DND-41 (cell line): ENCODE measurements around the gene SRSF10.

Experiments used
- ATAC-seq: fragments of 200-7000 bp; cut with Tn5 transposase; 3 replicates; pipeline ENCODE4 v1.9.1; 2021; ENCODE audit warnings: low read depth; ENCODE audit not compliant: insufficient read depth
- DNase-seq: peaks from one replicate; pipeline ENCODE4 v3.0.0-alpha.2; 2020
- H2AFZ ChIP-seq: 2 replicates; pipeline ENCODE4 v1.6.0; 2012; ENCODE audit warnings: low read depth, low read length
- H3K27ac ChIP-seq: 2 replicates; pipeline ENCODE4 v1.5.1; 2012; ENCODE audit warnings: low read length, inconsistent platforms
- H3K27me3 ChIP-seq: fragments of 200-600 bp; sonication (generic); 2 replicates; pipeline ENCODE4 v1.6.0; 2012; ENCODE audit warnings: low read length, mild to moderate bottlenecking, inconsistent platforms; ENCODE audit not compliant: insufficient read depth, poor library complexity
- H3K36me3 ChIP-seq: 2 replicates; pipeline ENCODE4 v1.5.1; 2012; ENCODE audit warnings: low read length, inconsistent platforms; ENCODE audit not compliant: insufficient read depth
- H3K4me1 ChIP-seq: 2 replicates; pipeline ENCODE4 v1.5.1; 2012; ENCODE audit warnings: mild to moderate bottlenecking, low read length; ENCODE audit not compliant: insufficient read depth
- H3K4me2 ChIP-seq: 2 replicates; pipeline ENCODE4 v1.6.0; 2012; ENCODE audit warnings: mild to moderate bottlenecking, moderate library complexity, low read length, inconsistent platforms; ENCODE audit not compliant: insufficient read depth
- H3K4me3 ChIP-seq, 2 experiments: fragments of 200-600 bp in 1 of 2; shearing (Covaris generic) in 1 of 2; 2 replicates each; pipeline ENCODE4 v1.5.1; 2012 to 2016; ENCODE audit warnings: inconsistent platforms in 2 of 2, low read length in 2 of 2, mild to moderate bottlenecking in 2 of 2, low read depth in 1 of 2, moderate library complexity in 1 of 2
- H3K79me2 ChIP-seq: 2 replicates; pipeline ENCODE4 v1.6.0; 2012; ENCODE audit warnings: low read length, inconsistent platforms; ENCODE audit not compliant: insufficient read depth
- H3K9ac ChIP-seq: 2 replicates; pipeline ENCODE4 v1.6.0; 2012; ENCODE audit warnings: low read depth, mild to moderate bottlenecking, inconsistent platforms, low read length, moderate library complexity
- H3K9me3 ChIP-seq: 2 replicates; pipeline ENCODE4 v1.5.1; 2012; ENCODE audit warnings: low read length, moderate library complexity, mild to moderate bottlenecking, inconsistent platforms; ENCODE audit not compliant: insufficient read depth, severe bottlenecking
- H4K20me1 ChIP-seq: 2 replicates; pipeline ENCODE4 v1.6.0; 2012; ENCODE audit warnings: low read length; ENCODE audit not compliant: insufficient read depth
- CTCF ChIP-seq: IDR thresholded peaks from 2 replicates; pipeline ENCODE4 v1.5.1; 2012; ENCODE audit warnings: borderline replicate concordance, low read length, moderate library complexity, mild to moderate bottlenecking; ENCODE audit not compliant: poor library complexity, severe bottlenecking; ENCODE audit errors: extremely low read depth
- EZH2 ChIP-seq: IDR thresholded peaks from 3 replicates; pipeline ENCODE4 v1.6.1; 2012; ENCODE audit warnings: borderline replicate concordance, low read depth, mild to moderate bottlenecking, moderate library complexity, low read length, inconsistent platforms; ENCODE audit not compliant: severe bottlenecking

SRSF10 gene

GRCh38 chr1:23931491-23931880 is 48.6 kb downstream of the SRSF10 start:
- DNase-seq (no peak), ATAC-seq (no peak)
- H3K4me3 ChIP-seq = no peak overlapping the region
- H3K79me2 ChIP-seq = no peaks in the 10 kb centered on the region
- H4K20me1 ChIP-seq = no peaks in the 10 kb centered on the region
- H3K4me2 ChIP-seq = no peak overlapping the region
- H3K4me1 ChIP-seq = no peaks in the 10 kb centered on the region
- H2AFZ ChIP-seq = no peak overlapping the region
- H3K27ac ChIP-seq = no peak overlapping the region
- TF ChIP-seq EZH2 (no peak), CTCF (no peak)
- H3K27me3 ChIP-seq = no peaks in the 10 kb centered on the region
- H3K9ac ChIP-seq = no peak overlapping the region
- no peaks in the 10 kb centered on the region for H3K36me3 ChIP-seq
- no peaks in the 10 kb centered on the region for H3K9me3 ChIP-seq

- no peak overlapping the region for H3K9ac ChIP-seq
- H3K4me3 ChIP-seq = no peak overlapping the region
- H3K9me3 ChIP-seq = no peaks in the 10 kb centered on the region
- TF ChIP-seq CTCF = no peak
- no peak for TF ChIP-seq EZH2
- no peaks in the 10 kb centered on the region for H3K36me3 ChIP-seq
- no peak overlapping the region for H3K4me2 ChIP-seq
- DNase-seq (no peak), ATAC-seq (no peak)
- no peak overlapping the region for H3K27ac ChIP-seq
- no peak overlapping the region for H2AFZ ChIP-seq
- no peaks in the 10 kb centered on the region for H3K27me3 ChIP-seq
- no peaks in the 10 kb centered on the region for H3K79me2 ChIP-seq
- no peaks in the 10 kb centered on the region for H3K4me1 ChIP-seq
- H4K20me1 ChIP-seq = no peaks in the 10 kb centered on the region
Measured at GRCh38 chr1:23930861-23931490, 49.2 kb downstream of the SRSF10 start.

GRCh38 chr1:23930270-23930669 is 49.9 kb downstream of the SRSF10 start:
- ATAC-seq = no peak
- Histone ChIP-seq H2AFZ (no peak overlapping the region), H3K4me2 (no peak overlapping the region), H3K9me3 (no peaks in the 10 kb centered on the region), H4K20me1 (no peaks in the 10 kb centered on the region), H3K27ac (no peak overlapping the region), H3K79me2 (no peaks in the 10 kb centered on the region), H3K4me1 (no peaks in the 10 kb centered on the region), H3K36me3 (no peaks in the 10 kb centered on the region), H3K27me3 (no peaks in the 10 kb centered on the region), H3K4me3 (no peak overlapping the region), H3K9ac (no peak overlapping the region)
- no peak for TF ChIP-seq EZH2
- no peak for TF ChIP-seq CTCF
- no peak for DNase-seq
